ENCODE results near the gene LAMA2.

GRCh38 chr6:129050086-129050485 lies 167.1 kb downstream of the LAMA2 start:
- TF ChIP-seq CTCF (IDR thresholded peaks at IDR 0.05) (no peak), POLR2A (IDR thresholded peaks at IDR 0.05) (no peak), EP300 (IDR thresholded peaks at IDR 0.05) (no peak)
